SK-N-SH (cell line): ENCODE results near the gene TTC7B. TPM values are rescaled to one million over a fixed set of nuclear protein-coding genes. Genes with fewer than 3 reads are reported as not detected.

Experiments
- CTCF ChIA-PET: fragments of 300-600, 350-600 bp; formaldehyde crosslinking; extraction: SDS; loops from one replicate; lab custom pipeline; 2021; lab: Yijun Ruan, JAX
- POLR2A ChIA-PET: fragments of 350-600 bp; sonication (Branson Sonifier 250); formaldehyde crosslinking; extraction: SDS; loops from one replicate; lab custom pipeline; 2020; ENCODE audit warnings: antibody characterized with exemption, inconsistent platforms; lab: Yijun Ruan, JAX
- DNase-seq: peaks from one replicate; pipeline ENCODE4 v3.0.0; 2012
- H2AFZ ChIP-seq: fragments of 200-600 bp; sonication (generic); 2 replicates; pipeline ENCODE4 v1.8.1; 2016; ENCODE audit warnings: antibody characterized with exemption, mild to moderate bottlenecking, low read depth
- H3F3A ChIP-seq: fragments of 200-600 bp; sonication (generic); replicated peaks from 2 replicates; pipeline ENCODE3; 2016; ENCODE audit warnings: antibody characterized with exemption, mild to moderate bottlenecking; ENCODE audit not compliant: insufficient read depth
- H3K27ac ChIP-seq, 2 experiments: fragments of 200-500 bp in 1 of 2; fragments of 200-600 bp in 1 of 2; sonication (Bioruptor generic) in 1 of 2; sonication (generic), shearing (Covaris generic) in 1 of 2; 2 replicates each; pipeline versions ENCODE4 v1.5.1 to v1.6.1; 2014 to 2016; ENCODE audit warnings: low read depth in 2 of 2, inconsistent platforms in 1 of 2, low read length in 1 of 2, mild to moderate bottlenecking in 1 of 2, mixed read lengths in 1 of 2
- H3K27me3 ChIP-seq: fragments of 200-600 bp; sonication (generic), shearing (Covaris generic); 2 replicates; pipeline ENCODE4 v1.6.1; 2016; ENCODE audit warnings: mixed run types; ENCODE audit not compliant: insufficient read depth
- H3K36me3 ChIP-seq, 2 experiments: fragments of 200-500 bp in 1 of 2; fragments of 200-600 bp in 1 of 2; sonication (Bioruptor generic) in 1 of 2; sonication (generic) in 1 of 2; replicated peaks in 1 of 2; 2 replicates each; pipeline versions ENCODE3 to v1.5.1; 2014 to 2016; ENCODE audit warnings: low read length in 1 of 2, mild to moderate bottlenecking in 1 of 2; ENCODE audit not compliant: insufficient read depth in 2 of 2, control insufficient read depth in 1 of 2
- H3K4me1 ChIP-seq, 2 experiments: fragments of 200-500 bp in 1 of 2; fragments of 200-600 bp in 1 of 2; sonication (Bioruptor generic) in 1 of 2; sonication (generic), shearing (Covaris generic) in 1 of 2; 2 replicates each; pipeline versions ENCODE4 v1.5.1 to v1.6.1; 2014 to 2016; ENCODE audit warnings: low read depth in 1 of 2, low read length in 1 of 2, mixed run types in 1 of 2; ENCODE audit not compliant: insufficient read depth in 2 of 2, control insufficient read depth in 1 of 2
- H3K4me2 ChIP-seq: fragments of 200-600 bp; sonication (generic), shearing (Covaris generic); 2 replicates; pipeline ENCODE4 v1.6.1; 2017; ENCODE audit warnings: mixed run types
- H3K4me3 ChIP-seq, 2 experiments: fragments of 200-500 bp in 1 of 2; fragments of 200-600 bp in 1 of 2; sonication (Bioruptor generic) in 1 of 2; sonication (generic), shearing (Covaris generic) in 1 of 2; 2 replicates each; pipeline versions ENCODE4 v1.5.1 to v1.8.1; 2014 to 2016; ENCODE audit warnings: low read depth in 2 of 2, inconsistent platforms in 1 of 2, low read length in 1 of 2, mild to moderate bottlenecking in 1 of 2, mixed read lengths in 1 of 2, moderate library complexity in 1 of 2
- H3K79me2 ChIP-seq: fragments of 200-600 bp; sonication (generic); 2 replicates; pipeline ENCODE4 v1.8.1; 2017; ENCODE audit warnings: mild to moderate bottlenecking; ENCODE audit not compliant: insufficient read depth
- H3K9ac ChIP-seq: fragments of 200-600 bp; sonication (generic); 2 replicates; pipeline ENCODE4 v1.6.1; 2017; ENCODE audit warnings: mixed run types
- H3K9me2 ChIP-seq: fragments of 200-600 bp; sonication (generic); 2 replicates; pipeline ENCODE4 v1.6.1; 2017; ENCODE audit warnings: mixed run types
- H3K9me3 ChIP-seq: fragments of 200-600 bp; sonication (generic); 2 replicates; pipeline ENCODE4 v1.6.1; 2017; ENCODE audit warnings: mixed run types, mild to moderate bottlenecking, moderate library complexity
- H4K20me1 ChIP-seq: fragments of 200-600 bp; sonication (generic); 2 replicates; pipeline ENCODE4 v1.6.1; 2017; ENCODE audit warnings: mild to moderate bottlenecking, mixed run types; ENCODE audit not compliant: insufficient read depth
- CTCF ChIP-seq: fragments of 200-600 bp; sonication (generic); IDR thresholded peaks from 2 replicates; pipeline ENCODE4 v1.6.1; 2017; ENCODE audit warnings: antibody characterized with exemption, mild to moderate bottlenecking, moderate library complexity
- ELF1 ChIP-seq: IDR thresholded peaks from 2 replicates; pipeline ENCODE4 v1.4.0; 2012
- EP300 ChIP-seq, 2 experiments: IDR thresholded peaks; 2 replicates each; pipeline versions ENCODE4 v1.4.0 to v1.6.1; 2012; ENCODE audit warnings: borderline replicate concordance in 1 of 2, low read depth in 1 of 2, low read length in 1 of 2
- EZH2phosphoT487 ChIP-seq: fragments of 200-600 bp; sonication (generic); IDR thresholded peaks from 2 replicates; pipeline ENCODE4 v1.6.1; 2017; ENCODE audit warnings: low read depth, mixed run types, mild to moderate bottlenecking, antibody characterized with exemption, moderate library complexity, borderline replicate concordance
- FOSL2 ChIP-seq: IDR thresholded peaks from 2 replicates; pipeline ENCODE4 v1.4.0; 2012; ENCODE audit warnings: low read depth, mild to moderate bottlenecking, moderate library complexity, borderline replicate concordance
- FOXM1 ChIP-seq: IDR thresholded peaks from 2 replicates; pipeline ENCODE4 v1.4.0; 2012; ENCODE audit warnings: low read depth, mild to moderate bottlenecking
- JUND ChIP-seq: IDR thresholded peaks from 2 replicates; pipeline ENCODE4 v1.4.0; 2012
- MAX ChIP-seq: IDR thresholded peaks from 2 replicates; pipeline ENCODE4 v1.4.0; 2012; ENCODE audit warnings: low read depth
- MEF2A ChIP-seq: IDR thresholded peaks from 2 replicates; pipeline ENCODE4 v1.4.0; 2012; ENCODE audit warnings: low read depth, borderline replicate concordance
- MXI1 ChIP-seq: IDR thresholded peaks from 2 replicates; pipeline ENCODE4 v1.6.1; 2012; ENCODE audit warnings: mild to moderate bottlenecking, low read depth, low read length, improper control_type of control experiment
- NFIC ChIP-seq: IDR thresholded peaks from 2 replicates; pipeline ENCODE4 v1.4.0; 2012; ENCODE audit warnings: borderline replicate concordance
- NRF1 ChIP-seq: IDR thresholded peaks from 2 replicates; pipeline ENCODE4 v1.6.1; 2012; ENCODE audit warnings: low read depth, mild to moderate bottlenecking, low read length
- PBX3 ChIP-seq: IDR thresholded peaks from 2 replicates; pipeline ENCODE4; 2012
- POLR2AphosphoS5 ChIP-seq: IDR thresholded peaks from 2 replicates; pipeline ENCODE4 v1.6.1; 2012; ENCODE audit warnings: low read depth, low read length
- REST ChIP-seq: IDR thresholded peaks from 2 replicates; pipeline ENCODE4 v1.6.1; 2012; ENCODE audit warnings: mild to moderate bottlenecking, low read depth, low read length, moderate library complexity
- SMC3 ChIP-seq: IDR thresholded peaks from 2 replicates; pipeline ENCODE4 v1.6.1; 2012; ENCODE audit warnings: low read depth, low read length, improper control_type of control experiment
- YY1 ChIP-seq: IDR thresholded peaks from 2 replicates; pipeline ENCODE4 v1.4.0; 2012; ENCODE audit warnings: low read depth, mild to moderate bottlenecking
- ZBTB33 ChIP-seq: IDR thresholded peaks from 2 replicates; pipeline ENCODE4 v1.4.0; 2012; ENCODE audit warnings: low read depth, borderline replicate concordance
- WGBS: methylation state at CpG from one replicate; pipeline ENCODE4 v1.1.6; 2017; ENCODE audit warnings: low lambda C conversion rate; 5-methylcytosine and 5-hydroxymethylcytosine counted together
- polyA plus RNA-seq, 3 experiments: library from polyadenylated mRNA; depleted of rRNA; stranded (reverse); fragments of >200 nt; gene quantifications; 2 replicates each; pipeline ENCODE4 v1.2.3, GENCODE V29; 2012

The TTC7B gene
- polyA plus RNA-seq, 1 of the 3 experiments (the other 2 are of a cell fraction), result 43.1 TPM

GRCh38 chr14:90576981-90577660 lies 239.1 kb downstream of the TTC7B start:
- Histone ChIP-seq H3K9me3 (no peaks in the 10 kb centered on the region), H3K36me3 (peaks cover 2 to 13% of the 10 kb centered on the region in 2 experiments), H3K4me3 (no peak overlapping the region), H4K20me1 (no peaks in the 10 kb centered on the region), H3K9me2 (no peaks in the 10 kb centered on the region), H3K4me1 (peaks cover 0 to 36% of the 10 kb centered on the region in 2 experiments; a peak in 1 of 4 replicates)
- no peak for DNase-seq
- WGBS, result 100% methylated on average over 5 of the region's 21 CpGs
- TF ChIP-seq FOSL2 (no peak), MXI1 (no peak), MEF2A (no peak), YY1 (no peak), EP300 (IDR thresholded peaks at IDR 0.05; ENCODE audit: borderline replicate concordance in 1 of 2, low read depth in 1 of 2, low read length in 1 of 2) (no peak), JUND (no peak), CTCF (no peak), SMC3 (no peak), POLR2AphosphoS5 (no peak), NRF1 (no peak), ELF1 (no peak), MAX (no peak), NFIC (no peak)
- TF ChIP-seq, all 33 proteins: peak for 0
- H3K27me3 ChIP-seq, result no peaks in the 10 kb centered on the region
- POLR2A ChIA-PET, result no interaction called here
- H3K79me2 ChIP-seq, result no peaks in the 10 kb centered on the region
- CTCF ChIA-PET, result interaction anchor here (0.8 to 2.2 kb wide), 3 partner anchors 121 to 181 kb away, joined by 3 to 9 read pairs (median 4); no protein-coding TSS in a partner anchor
- no peak overlapping the region for H3K4me2 ChIP-seq
- no peak overlapping the region for H2AFZ ChIP-seq
- H3K27ac ChIP-seq, result no peak overlapping the region; a peak in 1 of 4 replicates
- no peak overlapping the region for H3K9ac ChIP-seq
- H3F3A ChIP-seq, result no peaks in the 10 kb centered on the region

- Histone ChIP-seq H3K36me3 (peaks cover 4 to 13% of the 10 kb centered on the region in 2 experiments), H3K9me3 (no peaks in the 10 kb centered on the region), H3F3A (no peaks in the 10 kb centered on the region), H2AFZ (no peak overlapping the region), H3K4me1 (peaks cover 0 to 36% of the 10 kb centered on the region in 2 experiments; a peak in 1 of 4 replicates), H3K4me3 (no peak overlapping the region), H3K79me2 (no peaks in the 10 kb centered on the region), H3K9me2 (no peaks in the 10 kb centered on the region), H3K4me2 (no peak overlapping the region), H4K20me1 (no peaks in the 10 kb centered on the region), H3K9ac (no peak overlapping the region), H3K27me3 (no peaks in the 10 kb centered on the region), H3K27ac (no peak overlapping the region)
- no peak for TF ChIP-seq EZH2phosphoT487
- TF ChIP-seq MEF2A, result no peak
- TF ChIP-seq FOXM1, result no peak
- TF ChIP-seq MAX, result no peak
- TF ChIP-seq ZBTB33, result no peak
- no peak for TF ChIP-seq EP300 (IDR thresholded peaks at IDR 0.05; ENCODE audit: borderline replicate concordance in 1 of 2, low read depth in 1 of 2, low read length in 1 of 2)
- TF ChIP-seq REST, result no peak
- TF ChIP-seq PBX3, result no peak
- no peak for TF ChIP-seq SMC3
- ChIA-PET POLR2A (no interaction called here), CTCF (interaction anchor here (0.8 to 1.1 kb wide), 2 partner anchors 177 to 182 kb away, joined by 3 to 4 read pairs; no protein-coding TSS in a partner anchor)
- no peak for DNase-seq
- WGBS, result 97% methylated on average over 2 of the region's 2 CpGs
These were observed 239.6 kb downstream of the TTC7B start for GRCh38 chr14:90576581-90576980.
